ENCODE data around the gene LIPM. TPM values are rescaled to one million over a fixed set of nuclear protein-coding genes. Genes with fewer than 3 reads are reported as not detected.

The LIPM gene, protein sequence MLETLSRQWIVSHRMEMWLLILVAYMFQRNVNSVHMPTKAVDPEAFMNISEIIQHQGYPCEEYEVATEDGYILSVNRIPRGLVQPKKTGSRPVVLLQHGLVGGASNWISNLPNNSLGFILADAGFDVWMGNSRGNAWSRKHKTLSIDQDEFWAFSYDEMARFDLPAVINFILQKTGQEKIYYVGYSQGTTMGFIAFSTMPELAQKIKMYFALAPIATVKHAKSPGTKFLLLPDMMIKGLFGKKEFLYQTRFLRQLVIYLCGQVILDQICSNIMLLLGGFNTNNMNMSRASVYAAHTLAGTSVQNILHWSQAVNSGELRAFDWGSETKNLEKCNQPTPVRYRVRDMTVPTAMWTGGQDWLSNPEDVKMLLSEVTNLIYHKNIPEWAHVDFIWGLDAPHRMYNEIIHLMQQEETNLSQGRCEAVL
- not detected for total RNA-seq (2013)
- polyA plus RNA-seq (not detected), polyA minus RNA-seq (not detected in 2 replicates), total RNA-seq (0 to 0.69 (median 0.08) reads per million in 11 experiments)

DNA sequence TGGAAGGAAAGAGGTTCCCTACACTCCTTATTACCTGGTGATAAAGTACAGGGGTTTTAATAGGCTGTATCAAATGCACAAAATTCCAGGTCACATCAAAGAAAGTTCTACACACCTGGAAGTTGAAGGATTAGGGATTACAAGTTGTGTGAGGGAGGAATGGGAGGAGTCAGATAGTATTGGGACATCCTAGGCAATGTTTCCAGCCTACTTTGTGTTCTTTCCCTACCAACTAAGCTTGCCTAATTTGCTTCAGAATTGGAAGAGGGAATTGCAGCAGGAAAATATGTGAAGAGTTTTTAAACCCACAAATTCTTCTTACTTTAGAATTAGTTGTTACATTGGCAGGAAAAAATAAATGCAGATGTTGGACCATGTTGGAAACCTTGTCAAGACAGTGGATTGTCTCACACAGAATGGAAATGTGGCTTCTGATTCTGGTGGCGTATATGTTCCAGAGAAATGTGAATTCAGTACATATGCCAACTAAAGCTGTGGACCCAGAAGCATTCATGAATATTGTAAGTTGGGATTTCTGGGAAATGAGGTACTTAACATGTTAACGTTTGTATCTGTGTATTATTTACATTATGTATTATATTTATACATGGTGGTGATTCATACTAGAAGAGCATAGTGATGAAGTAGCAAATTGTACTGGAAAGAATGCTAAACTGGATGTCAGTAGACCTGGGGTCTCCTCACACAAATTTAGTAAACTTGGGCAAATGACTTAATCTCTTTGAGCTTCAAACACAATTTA, at the start of gene LIPM:
Gene LIPM (plus strand): TSS at position 208 of the 763 bp plus-strand sequence. CDS start 167 bp downstream, at position 375.
- no peak for DNase-seq
- H3K27ac ChIP-seq (ENCODE audit: low read depth in 1 of 2, low read length in 2 of 2) = no peak within 1 kb of the TSS
- no peak within 1 kb of the TSS for H3K4me2 ChIP-seq (replicated peaks; ENCODE audit: extremely low read depth, low read length, poor library complexity, severe bottlenecking)
- H3K9me3 Mint-ChIP-seq = peaks cover 0 to 10% (median 0%) of the 10 kb centered on the region in 7 donors
- TF ChIP-seq, protein P1, sequence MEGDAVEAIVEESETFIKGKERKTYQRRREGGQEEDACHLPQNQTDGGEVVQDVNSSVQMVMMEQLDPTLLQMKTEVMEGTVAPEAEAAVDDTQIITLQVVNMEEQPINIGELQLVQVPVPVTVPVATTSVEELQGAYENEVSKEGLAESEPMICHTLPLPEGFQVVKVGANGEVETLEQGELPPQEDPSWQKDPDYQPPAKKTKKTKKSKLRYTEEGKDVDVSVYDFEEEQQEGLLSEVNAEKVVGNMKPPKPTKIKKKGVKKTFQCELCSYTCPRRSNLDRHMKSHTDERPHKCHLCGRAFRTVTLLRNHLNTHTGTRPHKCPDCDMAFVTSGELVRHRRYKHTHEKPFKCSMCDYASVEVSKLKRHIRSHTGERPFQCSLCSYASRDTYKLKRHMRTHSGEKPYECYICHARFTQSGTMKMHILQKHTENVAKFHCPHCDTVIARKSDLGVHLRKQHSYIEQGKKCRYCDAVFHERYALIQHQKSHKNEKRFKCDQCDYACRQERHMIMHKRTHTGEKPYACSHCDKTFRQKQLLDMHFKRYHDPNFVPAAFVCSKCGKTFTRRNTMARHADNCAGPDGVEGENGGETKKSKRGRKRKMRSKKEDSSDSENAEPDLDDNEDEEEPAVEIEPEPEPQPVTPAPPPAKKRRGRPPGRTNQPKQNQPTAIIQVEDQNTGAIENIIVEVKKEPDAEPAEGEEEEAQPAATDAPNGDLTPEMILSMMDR (IDR thresholded peaks at IDR 0.05) = no peak
- no peaks in the 10 kb centered on the region for H3K9me3 ChIP-seq (replicated peaks in 1 of 2; ENCODE audit: control insufficient read depth in 1 of 2, insufficient read depth in 1 of 2, low read length in 2 of 2)
- no peak within 1 kb of the TSS for H2AFZ ChIP-seq (ENCODE audit: insufficient read depth, low read depth, low read length, poor library complexity, severe bottlenecking)
- H3K4me1 ChIP-seq (ENCODE audit: control insufficient read depth in 1 of 2, insufficient read depth in 2 of 2, low read length in 2 of 2) = no peaks in the 10 kb centered on the region
- peaks cover 3 to 4% of the 10 kb centered on the region in 2 donors for H3K27me3 ChIP-seq (ENCODE audit: control insufficient read depth in 2 of 2, insufficient read depth in 2 of 2, low read length in 2 of 2)
- H3K4me3 ChIP-seq (replicated peaks in 1 of 3; ENCODE audit: low read depth in 2 of 3, low read length in 3 of 3) = no peak within 1 kb of the TSS
- H3K4me3 Mint-ChIP-seq = no peak within 1 kb of the TSS
- no peaks in the 10 kb centered on the region for H3K4me1 Mint-ChIP-seq
- H3K36me3 ChIP-seq (replicated peaks in 1 of 2; ENCODE audit: control insufficient read depth in 1 of 2, insufficient read depth in 2 of 2, low read length in 2 of 2) = no peaks in the 10 kb centered on the region
- H3K9ac ChIP-seq (ENCODE audit: insufficient read depth, low read length, poor library complexity, severe bottlenecking) = no peak within 1 kb of the TSS
- 100% methylated on average over 1 of the region's 2 CpGs for WGBS (ENCODE audit: insufficient coverage)
- H3K27ac Mint-ChIP-seq = no peak within 1 kb of the TSS
- H3K79me2 ChIP-seq (ENCODE audit: insufficient read depth, low read length) = no peaks in the 10 kb centered on the region
- intact Hi-C loops (cut with micrococcal nuclease) = loop anchor here in 1 of 2 donors (10.0 kb wide), 1 partner anchor 238 kb away; no protein-coding TSS in a partner anchor
- H4K20me1 ChIP-seq (ENCODE audit: insufficient read depth, low read length) = no peaks in the 10 kb centered on the region
- peaks cover 7 to 19% (median 9%) of the 10 kb centered on the region in 3 donors for H3K27me3 Mint-ChIP-seq (ENCODE audit: low read depth in 3 of 3)
- H3K36me3 Mint-ChIP-seq = no peaks in the 10 kb centered on the region

DNA sequence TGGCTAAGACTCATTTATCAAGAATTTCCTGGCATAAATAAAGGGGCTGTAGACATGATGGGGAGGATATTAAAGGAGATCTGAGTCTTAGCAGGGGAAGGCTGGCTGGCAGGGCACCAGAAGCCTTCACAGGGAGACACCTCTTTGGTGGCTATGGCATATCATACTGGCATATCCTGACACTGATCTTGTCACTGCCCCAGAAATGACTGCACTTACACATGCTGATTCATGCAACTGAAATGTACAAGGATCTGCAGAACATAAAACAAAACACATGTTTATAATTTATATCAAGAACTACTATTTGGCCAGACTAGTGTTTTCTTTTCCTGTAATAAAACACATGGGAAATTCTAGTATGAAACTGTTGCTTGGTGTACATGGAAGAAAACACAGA, 48.2 kb upstream of the LIPM start:
- peaks cover 0 to 1% (median 0%) of the 10 kb centered on the region in 3 donors for H3K27me3 Mint-ChIP-seq (ENCODE audit: low read depth in 3 of 3)
- H3K4me2 ChIP-seq (replicated peaks; ENCODE audit: extremely low read depth, low read length, poor library complexity, severe bottlenecking) = no peak overlapping the region
- H3K4me3 Mint-ChIP-seq = no peak overlapping the region

More for the DNA sequence above, 48.2 kb upstream of the LIPM start:
- H3K36me3 ChIP-seq (replicated peaks in 1 of 2; ENCODE audit: control insufficient read depth in 1 of 2, insufficient read depth in 2 of 2, low read length in 2 of 2) = no peaks in the 10 kb centered on the region
- peak in 1 of 3 donors; percentile 19 for DNase-seq
- H4K20me1 ChIP-seq (ENCODE audit: insufficient read depth, low read length) = no peaks in the 10 kb centered on the region
- intact Hi-C loops (cut with micrococcal nuclease) = no loop called here
- no peaks in the 10 kb centered on the region for H3K27me3 ChIP-seq (ENCODE audit: control insufficient read depth in 2 of 2, insufficient read depth in 2 of 2, low read length in 2 of 2)
- H3K9me3 ChIP-seq (replicated peaks in 1 of 2; ENCODE audit: control insufficient read depth in 1 of 2, insufficient read depth in 1 of 2, low read length in 2 of 2) = no peaks in the 10 kb centered on the region
- peaks cover 11% of the 10 kb centered on the region for H3K4me1 Mint-ChIP-seq
- TF ChIP-seq, protein P1 (IDR thresholded peaks at IDR 0.05) = no peak
- no peak overlapping the region for H3K9ac ChIP-seq (ENCODE audit: insufficient read depth, low read length, poor library complexity, severe bottlenecking)
- H3K27ac Mint-ChIP-seq = no peak overlapping the region
- H3K36me3 Mint-ChIP-seq = peaks cover 0 to 3% of the 10 kb centered on the region in 2 donors
- H3K4me3 ChIP-seq (replicated peaks in 1 of 3; ENCODE audit: low read depth in 2 of 3, low read length in 3 of 3) = no peak overlapping the region
- H3K4me1 ChIP-seq (ENCODE audit: control insufficient read depth in 1 of 2, insufficient read depth in 2 of 2, low read length in 2 of 2) = peaks cover 5 to 7% of the 10 kb centered on the region in 2 donors
- H3K27ac ChIP-seq (ENCODE audit: low read depth in 1 of 2, low read length in 2 of 2) = no peak overlapping the region
- H3K9me3 Mint-ChIP-seq = no peaks in the 10 kb centered on the region
- no peak overlapping the region for H2AFZ ChIP-seq (ENCODE audit: insufficient read depth, low read depth, low read length, poor library complexity, severe bottlenecking)
- H3K79me2 ChIP-seq (ENCODE audit: insufficient read depth, low read length) = no peaks in the 10 kb centered on the region

Data from CD14-positive monocyte (primary cell).